CD4-positive, alpha-beta T cell treated with Interleukin-10 for 1 hour (primary cell): ENCODE results near the gene ATP8A2.

Experiments
- DNase-seq: peaks from one replicate; pipeline ENCODE4 v3.0.0-alpha.2; 2020

ATP8A2 gene

GRCh38 chr13:26022538-26023292 is 650.9 kb downstream of the ATP8A2 start:
- no peak for DNase-seq

DNA sequence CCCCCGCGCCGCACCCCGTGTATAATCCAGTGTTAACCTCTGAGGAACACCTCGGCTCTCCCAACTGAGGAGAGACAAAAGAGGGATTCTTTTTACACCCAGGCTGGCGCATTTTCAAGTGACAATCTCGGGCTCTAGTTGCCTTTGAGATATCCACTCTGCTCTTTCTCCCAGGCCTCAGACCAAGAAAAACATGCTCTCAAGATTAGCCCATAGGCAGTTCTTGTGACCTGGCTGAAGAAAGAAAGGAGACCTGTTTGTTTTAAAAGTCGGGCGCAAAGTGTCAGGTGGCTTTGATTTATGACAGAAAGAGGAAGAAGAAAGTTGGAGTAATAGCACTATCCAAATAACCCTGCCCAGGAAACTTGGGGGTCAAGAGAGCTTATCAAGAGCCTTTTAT is 652.8 kb downstream of the ATP8A2 start:
- no peak for DNase-seq

- DNase-seq: no peak
These were observed 653.4 kb downstream of the ATP8A2 start for GRCh38 chr13:26025196-26025595.

DNA sequence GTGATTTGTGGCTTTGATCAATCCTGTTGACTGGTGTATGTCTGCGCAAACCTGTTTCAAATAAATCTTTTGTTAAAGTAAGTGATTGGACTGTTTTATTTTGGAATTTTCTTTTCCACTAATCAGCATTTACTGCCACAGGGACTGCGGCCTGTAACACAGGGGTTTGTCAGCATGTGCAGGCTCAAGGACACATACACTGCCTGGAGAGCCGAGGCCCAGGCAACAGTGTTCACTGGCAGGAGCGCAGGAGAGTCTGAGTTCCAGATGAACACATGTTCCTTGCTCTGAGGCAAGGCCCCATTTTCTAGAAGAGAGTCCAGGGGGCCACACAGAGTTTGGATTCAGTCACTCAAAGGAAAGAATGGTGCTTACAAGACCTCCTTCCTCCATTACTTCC is 654.0 kb downstream of the ATP8A2 start:
- no peak for DNase-seq

- DNase-seq: no peak
These were observed 654.4 kb downstream of the ATP8A2 start for GRCh38 chr13:26026211-26026610.

DNA sequence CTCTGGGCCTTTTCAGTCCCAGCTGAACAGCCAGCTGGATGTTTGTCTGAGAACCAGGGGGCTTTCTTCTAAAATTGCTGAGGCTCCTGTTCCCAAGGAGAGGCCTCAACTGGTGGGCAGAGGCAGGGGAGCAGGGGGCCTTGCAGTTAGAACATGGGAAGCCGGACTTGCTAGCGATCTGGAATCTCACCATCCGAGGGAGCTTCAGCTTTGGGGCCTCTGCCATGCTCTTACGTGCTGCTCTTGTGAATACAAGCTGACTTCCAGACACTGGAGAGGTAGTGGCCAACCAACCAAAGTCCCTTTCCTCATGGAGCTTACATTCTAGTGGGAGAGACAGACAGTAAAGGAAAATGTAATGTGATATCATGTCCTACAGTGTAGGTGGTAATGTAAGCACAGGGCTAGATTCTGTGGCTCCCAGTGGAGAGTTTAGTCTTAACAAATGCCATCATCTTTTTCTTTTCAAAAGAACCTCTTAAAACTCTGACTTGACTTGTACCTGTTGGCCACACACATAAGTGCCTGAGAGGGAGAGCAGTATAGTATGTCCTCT is 657.9 kb downstream of the ATP8A2 start:
- no peak for DNase-seq

GRCh38 chr13:26030331-26030730 is 658.6 kb downstream of the ATP8A2 start:
- no peak for DNase-seq

DNA sequence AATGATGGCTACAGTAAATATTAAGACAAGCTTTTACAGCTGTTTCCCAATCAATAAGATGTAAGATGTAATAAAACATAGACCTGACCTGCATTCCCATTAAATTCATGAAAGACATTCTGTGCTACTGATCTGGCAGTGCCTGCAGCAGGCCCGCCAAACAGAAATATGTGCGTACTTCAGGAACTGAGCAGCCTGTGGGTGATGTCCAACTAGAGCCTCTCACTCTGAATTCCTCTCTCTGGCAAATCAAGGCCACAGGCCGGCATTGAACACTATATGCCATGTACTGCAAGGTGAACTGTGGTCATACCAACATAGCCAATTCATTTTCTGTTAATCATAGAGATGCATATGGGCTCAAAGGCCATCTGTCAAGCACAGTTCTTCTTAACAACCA is 662.2 kb downstream of the ATP8A2 start:
- no peak for DNase-seq

DNA sequence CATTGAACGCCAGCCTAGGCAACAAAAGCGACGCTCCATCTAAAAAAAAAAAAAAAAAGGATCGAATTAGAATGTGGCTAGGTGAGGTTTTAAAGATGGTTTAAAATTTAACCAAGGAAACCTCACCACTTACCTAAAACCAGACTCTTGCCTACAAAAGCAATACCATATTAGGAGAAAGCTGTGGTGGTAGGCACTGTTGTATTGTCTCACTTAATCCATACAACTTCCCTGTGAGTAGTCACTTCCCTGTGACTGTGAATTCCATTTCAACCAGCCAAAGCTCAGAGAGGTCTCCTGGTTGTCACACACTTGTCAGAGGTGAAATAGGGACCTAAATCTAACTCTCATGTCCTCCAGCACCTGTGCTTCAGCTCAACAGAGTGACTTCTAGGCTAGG is 664.6 kb downstream of the ATP8A2 start:
- no peak for DNase-seq

DNA sequence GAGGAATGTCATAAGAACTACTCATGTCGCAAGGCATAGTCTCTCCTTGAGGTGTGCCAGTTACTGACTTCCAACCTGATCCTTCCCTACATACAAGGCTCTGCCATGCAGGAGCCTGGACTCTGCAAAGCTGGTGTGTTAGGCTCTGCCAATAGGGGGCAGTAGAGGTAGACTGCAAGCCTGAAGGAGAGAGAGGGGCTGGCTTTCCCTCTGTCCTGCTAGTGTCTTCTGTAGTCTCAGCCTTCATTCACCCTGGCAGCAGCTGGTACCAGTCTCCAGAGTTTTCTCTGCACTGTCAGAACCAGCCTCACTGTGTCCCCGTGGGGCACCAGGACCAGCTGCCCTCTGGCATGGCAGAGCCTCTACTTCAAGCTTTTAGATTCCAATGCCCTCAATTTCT is 665.5 kb downstream of the ATP8A2 start:
- peak; percentile 33 for DNase-seq

DNA sequence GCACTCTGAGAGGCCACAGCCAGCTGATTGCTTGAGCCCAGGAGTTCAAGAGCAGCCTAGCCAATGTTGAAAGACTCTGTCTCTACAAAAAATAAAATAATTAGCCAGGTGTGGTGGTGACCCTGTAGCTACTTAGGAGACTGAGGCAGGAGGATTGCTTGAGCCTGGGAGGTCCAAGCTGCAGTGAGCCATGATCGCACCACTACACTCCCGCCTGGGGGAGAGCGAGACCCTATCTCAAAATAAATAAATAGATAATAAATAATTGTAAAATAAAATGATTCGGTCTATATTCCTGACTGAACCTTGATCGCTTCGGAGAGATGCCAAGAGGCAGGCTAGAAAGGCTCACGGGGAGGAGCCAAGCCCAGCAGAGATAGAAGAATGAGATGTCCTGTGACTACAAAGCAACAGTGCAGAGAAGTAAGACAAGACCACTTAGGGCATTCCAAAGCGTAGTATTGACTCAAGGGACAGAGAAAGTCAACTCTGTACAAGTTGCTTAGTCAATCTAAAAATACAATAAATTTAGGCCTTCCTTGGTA is 667.2 kb downstream of the ATP8A2 start:
- no peak for DNase-seq

- DNase-seq: no peak
These were observed 669.7 kb downstream of the ATP8A2 start for GRCh38 chr13:26041444-26041843.

GRCh38 chr13:26042785-26043184 is 671.0 kb downstream of the ATP8A2 start:
- DNase-seq: no peak

DNA sequence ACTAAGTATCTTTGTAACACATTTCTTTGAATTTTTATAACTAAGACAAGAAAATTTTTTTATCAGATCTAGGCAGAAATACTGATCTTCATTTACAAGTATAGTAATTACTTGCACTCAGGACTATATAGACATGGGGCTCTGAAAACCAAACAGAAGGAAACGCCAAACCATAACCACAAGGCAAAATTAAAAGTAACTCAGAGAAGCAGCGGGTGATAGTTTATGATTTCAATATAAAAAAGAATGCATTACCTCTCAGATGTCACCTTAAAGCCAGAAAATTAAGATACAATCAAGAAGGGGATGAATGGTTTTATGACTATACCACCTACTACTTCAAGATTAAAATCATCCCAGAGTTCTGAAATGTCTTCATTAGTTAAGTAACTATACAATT is 673.4 kb downstream of the ATP8A2 start:
- DNase-seq: no peak

- DNase-seq: no peak
These were observed 674.9 kb downstream of the ATP8A2 start for GRCh38 chr13:26046639-26047038.

- no peak for DNase-seq
These were observed 675.3 kb downstream of the ATP8A2 start for GRCh38 chr13:26047040-26047439.

GRCh38 chr13:26048741-26049140 is 677.0 kb downstream of the ATP8A2 start:
- DNase-seq: no peak

- DNase-seq: no peak
These were observed 678.9 kb downstream of the ATP8A2 start for GRCh38 chr13:26050568-26051230.

DNA sequence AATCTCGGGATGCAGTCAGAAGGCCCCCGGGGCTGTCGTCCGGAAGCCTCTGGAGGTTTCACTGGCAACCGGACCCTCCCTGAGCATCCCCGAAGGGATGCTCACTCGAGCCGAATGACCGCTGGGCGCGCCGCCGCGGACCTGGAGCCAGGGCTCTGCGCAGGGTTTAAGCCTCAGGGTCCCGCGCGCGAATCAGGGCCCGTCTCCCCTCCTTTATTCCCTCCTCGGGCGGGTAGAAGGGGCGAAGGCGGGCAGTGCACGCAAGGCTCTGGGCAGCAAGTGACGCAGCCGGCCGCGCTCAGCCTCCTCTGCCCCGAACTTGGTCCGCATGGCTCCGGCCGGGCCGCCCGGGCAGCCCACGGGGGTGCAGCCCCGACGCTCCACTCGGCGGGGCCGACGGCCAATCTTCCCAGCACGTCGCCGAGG is 679.5 kb downstream of the ATP8A2 start:
- DNase-seq: no peak

GRCh38 chr13:26051657-26052311 is 680.0 kb downstream of the ATP8A2 start, which contains the start of gene SHISA2:
SHISA2 (minus strand) TSS chr13:26052016; CDS start chr13:26050975, 1,041 bp downstream.
- DNase-seq: peak; percentile 29

- DNase-seq: no peak
These were observed 680.6 kb downstream of the ATP8A2 start for GRCh38 chr13:26052337-26052736.

DNA sequence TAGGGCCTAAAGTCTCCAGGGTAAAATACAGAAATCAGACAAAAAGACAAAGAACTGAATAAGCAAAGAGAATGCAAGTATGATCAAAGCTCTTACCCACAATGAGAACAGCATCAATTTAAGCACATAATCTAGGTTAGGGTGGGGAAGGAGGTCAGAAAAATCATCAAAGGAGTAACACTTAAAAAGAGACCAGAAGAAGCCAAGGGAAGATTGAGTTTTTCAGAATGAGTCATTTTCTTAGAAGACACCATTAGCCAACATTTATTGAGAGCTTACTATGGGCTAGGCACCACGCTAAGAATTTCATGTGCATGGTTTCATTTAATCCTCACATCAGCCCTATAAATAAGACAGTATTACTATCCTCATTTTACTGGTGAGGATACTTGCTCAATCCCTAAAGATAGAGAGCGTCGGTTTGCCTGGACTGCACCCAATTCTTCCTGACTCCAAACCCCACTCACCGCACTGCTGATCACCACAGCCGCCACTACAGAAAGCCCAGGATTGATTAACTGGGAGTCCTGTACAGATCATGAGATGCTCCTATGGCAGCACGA is 681.7 kb downstream of the ATP8A2 start:
- no peak for DNase-seq

- DNase-seq: no peak
These were observed 683.1 kb downstream of the ATP8A2 start for GRCh38 chr13:26054896-26055295.
